Hepatocyte (in vitro differentiated cells): ENCODE results near the gene DIAPH1.

Experiments used
- CTCF ChIP-seq: fragments of 200-600 bp; sonication (generic); IDR thresholded peaks from 2 replicates; pipeline ENCODE4 v1.5.1; 2016; ENCODE audit warnings: antibody characterized with exemption, mild to moderate bottlenecking; ENCODE audit not compliant: poor library complexity
- EZH2 ChIP-seq: fragments of 200-600 bp; sonication (generic); IDR thresholded peaks from 2 replicates; pipeline ENCODE4 v1.6.1; 2016; ENCODE audit warnings: antibody characterized with exemption, mild to moderate bottlenecking, borderline replicate concordance
- EZH2phosphoT487 ChIP-seq: fragments of 200-600 bp; sonication (generic); IDR thresholded peaks from one replicate; pipeline ENCODE4 v1.6.1; 2018; ENCODE audit warnings: antibody characterized with exemption, mild to moderate bottlenecking, low read depth, moderate library complexity; ENCODE audit not compliant: unreplicated experiment, severe bottlenecking

GRCh38 chr5:141638771-141639170, 20.0 kb upstream of the DIAPH1 start:
- TF ChIP-seq CTCF (no peak), EZH2 (no peak), EZH2phosphoT487 (no peak)
